ENCODE measurements around the gene ABCF1. TPM values are rescaled to one million over a fixed set of nuclear protein-coding genes. Genes with fewer than 3 reads are reported as not detected.
A peak's percentile ranks its signal among the peaks of the same experiment; 100 is the strongest.

ABCF1 gene
- total and polyA plus RNA-seq, 9 of the 15 experiments (the other 6 are each of a cell fraction or from before 2014, with no cell fraction given), result 41.6 to 193 (median 102) TPM

- TF ChIP-seq ZNF639 (CRISPR knock-in tag; conservative IDR thresholded peaks at IDR 0.05 in 1 of 2, IDR thresholded peaks at IDR 0.05 in 1 of 2), result peak in 1 of 2 experiments; percentile 50; a peak in 2 of 4 replicates
- TF ChIP-seq SAP30 (IDR thresholded peaks at IDR 0.05; ENCODE audit: borderline replicate concordance, insufficient read depth, low read depth, low read length, poor library complexity, severe bottlenecking), result peak; percentile 84
- no peak for TF ChIP-seq ZNF785 (CRISPR knock-in tag; IDR thresholded peaks at IDR 0.05)
- TF ChIP-seq NUFIP1 (IDR thresholded peaks at IDR 0.05; ENCODE audit: partially characterized antibody), result no peak
- peak; percentile 45; the same call in 1 of the 2 replicates for TF ChIP-seq ZBTB49 (CRISPR knock-in tag; IDR thresholded peaks at IDR 0.05; ENCODE audit: borderline replicate concordance)
- no peak for TF ChIP-seq LARP7 (IDR thresholded peaks at IDR 0.05)
- TF ChIP-seq ATF2 (CRISPR knock-in tag; IDR thresholded peaks at IDR 0.05), result peak; percentile 92
- 0 out of 2 replicates have a peak, but pooled peaks have one; percentile 25 for TF ChIP-seq PTBP1 (IDR thresholded peaks at IDR 0.05; ENCODE audit: low read depth, low read length)
- TF ChIP-seq BRF2 (IDR thresholded peaks at IDR 0.05; ENCODE audit: borderline replicate concordance, insufficient read depth, insufficient read length), result no peak
- peak; percentile 61 for TF ChIP-seq TAF9B (IDR thresholded peaks at IDR 0.05; ENCODE audit: partially characterized antibody)
- TF ChIP-seq ELF2 (CRISPR knock-in tag; IDR thresholded peaks at IDR 0.05), result no peak; the same call in 1 of the 2 replicates
- TF ChIP-seq SRF (CRISPR knock-in tag; IDR thresholded peaks at IDR 0.05), result no peak; a peak in 1 of 4 replicates
- TF ChIP-seq CREB1 (IDR thresholded peaks at IDR 0.05), result peak; percentile 94
- TF ChIP-seq CREB1 (CRISPR knock-in tag; IDR thresholded peaks at IDR 0.05), result peak; percentile 96
- peak; percentile 9; the same call in 1 of the 2 replicates for TF ChIP-seq PHB2 (IDR thresholded peaks at IDR 0.05; ENCODE audit: low read depth)
- TF ChIP-seq EHMT2 (IDR thresholded peaks at IDR 0.05), result no peak
- no peak for TF ChIP-seq NR1H2 (CRISPR knock-in tag; IDR thresholded peaks at IDR 0.05)
- no peak for TF ChIP-seq HNRNPUL1 (IDR thresholded peaks at IDR 0.05; ENCODE audit: low read length)
- no peak; the same call in 1 of the 2 replicates for TF ChIP-seq ZBTB26 (CRISPR knock-in tag; IDR thresholded peaks at IDR 0.05)
- TF ChIP-seq GTF2A2 (tag; IDR thresholded peaks at IDR 0.05), result no peak
Measured at GRCh38 chr6:30556066-30556905, 15.0 kb upstream of the ABCF1 start, which contains the start of gene GNL1 (continued).

Data from K562 (cell line).